OCI-M1 (cell line): Measurements from ENCODE around the gene LRWD1.

Experiments
- DNase-seq: peaks from one replicate; lab custom pipeline; 2025; lab: John Stamatoyannopoulos, UW

The LRWD1 gene

DNA sequence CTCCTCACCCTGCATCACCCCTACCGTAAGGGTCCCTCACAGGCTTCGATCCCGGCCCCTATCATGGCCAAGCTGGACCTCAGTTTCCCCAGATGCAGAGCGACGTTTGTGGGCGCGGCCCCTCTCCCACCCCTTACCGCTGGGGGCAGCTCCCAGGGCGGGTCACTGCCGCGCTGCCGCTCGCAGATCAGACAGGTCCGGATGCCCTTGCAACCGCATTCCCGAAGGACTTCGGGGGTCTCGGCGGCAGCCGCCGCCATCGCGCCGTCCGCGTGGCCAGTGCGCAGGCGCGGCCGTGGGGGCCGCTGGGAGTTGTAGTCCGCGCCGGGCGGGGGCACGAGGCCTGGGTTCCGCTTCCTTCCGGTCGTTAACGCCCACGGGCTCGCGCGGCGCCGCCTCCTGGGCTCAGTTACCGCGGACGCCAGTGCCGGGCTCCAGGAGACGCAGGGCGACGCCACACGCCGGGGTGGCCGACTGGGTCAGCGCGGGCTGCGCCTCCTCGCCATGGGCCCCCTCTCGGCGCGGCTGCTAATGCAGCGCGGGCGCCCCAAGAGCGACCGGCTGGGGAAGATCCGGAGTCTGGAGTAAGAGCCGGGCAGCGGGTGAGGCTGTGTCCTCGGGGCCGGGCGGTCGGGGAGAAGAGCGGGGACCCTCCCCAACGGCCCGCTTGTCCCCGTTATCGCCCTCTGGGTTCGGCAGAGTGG lies at the start of gene LRWD1, which contains the start of gene ALKBH4:
Gene LRWD1, plus strand, starts transcription at position 408 of the 704 bp plus-strand sequence. Its CDS starts 97 bp downstream, at position 505.
Gene ALKBH4, minus strand, starts transcription at position 287 of the 704 bp plus-strand sequence. Its CDS starts 27 bp downstream, at position 260.
- DNase-seq = peak; percentile 92

DNA sequence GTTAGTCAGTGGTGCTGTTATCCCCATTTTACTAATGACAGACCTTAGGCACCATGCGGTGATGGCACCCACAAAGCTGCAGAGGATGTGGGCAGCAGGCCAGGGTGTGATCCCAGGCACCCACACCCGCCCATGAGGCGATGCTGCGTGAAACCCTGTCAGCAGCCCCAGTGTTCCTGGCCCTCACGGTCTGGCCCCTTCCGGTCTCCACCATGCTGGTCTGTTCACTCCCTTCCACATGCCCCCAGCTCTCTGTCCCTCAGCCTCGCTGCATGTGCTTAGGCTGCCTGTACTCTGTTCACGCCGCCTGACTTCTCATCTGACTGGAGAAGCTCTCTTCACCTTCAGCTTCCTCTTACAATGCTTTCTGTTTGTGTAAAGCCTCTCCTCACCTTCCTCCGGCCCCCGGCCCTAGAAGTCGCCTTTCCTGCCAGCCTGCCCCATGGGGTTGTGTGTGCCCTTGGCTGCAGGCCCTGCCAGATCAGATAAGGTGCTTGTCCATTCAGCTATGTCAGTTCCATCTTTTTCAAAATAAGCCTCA lies 49.0 kb upstream of the LRWD1 start:
- no peak for DNase-seq

GRCh38 chr7:102416406-102416805 lies 48.4 kb upstream of the LRWD1 start:
- DNase-seq = no peak

DNA sequence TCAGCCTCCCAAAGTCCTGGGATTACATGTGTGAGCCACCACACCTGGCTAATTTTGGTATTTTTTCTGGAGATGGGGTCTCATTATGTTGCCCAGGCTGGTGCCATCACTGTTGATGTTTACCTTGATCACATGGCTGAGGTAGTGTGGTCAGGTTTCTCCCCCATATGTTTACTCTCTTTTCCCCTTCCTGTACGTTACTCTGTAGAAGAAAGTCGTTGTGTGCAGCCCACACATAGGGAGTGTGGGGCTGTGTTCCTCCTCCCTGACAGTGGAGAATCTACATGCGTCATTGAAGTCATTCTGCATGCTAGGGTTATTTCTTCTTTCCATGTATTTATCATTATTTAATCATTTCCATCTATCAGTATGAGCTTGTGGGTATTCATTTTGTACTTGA lies 47.7 kb upstream of the LRWD1 start:
- DNase-seq = no peak

GRCh38 chr7:102418592-102418991 lies 46.2 kb upstream of the LRWD1 start:
- no peak for DNase-seq

- no peak for DNase-seq
These were observed 43.0 kb upstream of the LRWD1 start for GRCh38 chr7:102421706-102422240.

DNA sequence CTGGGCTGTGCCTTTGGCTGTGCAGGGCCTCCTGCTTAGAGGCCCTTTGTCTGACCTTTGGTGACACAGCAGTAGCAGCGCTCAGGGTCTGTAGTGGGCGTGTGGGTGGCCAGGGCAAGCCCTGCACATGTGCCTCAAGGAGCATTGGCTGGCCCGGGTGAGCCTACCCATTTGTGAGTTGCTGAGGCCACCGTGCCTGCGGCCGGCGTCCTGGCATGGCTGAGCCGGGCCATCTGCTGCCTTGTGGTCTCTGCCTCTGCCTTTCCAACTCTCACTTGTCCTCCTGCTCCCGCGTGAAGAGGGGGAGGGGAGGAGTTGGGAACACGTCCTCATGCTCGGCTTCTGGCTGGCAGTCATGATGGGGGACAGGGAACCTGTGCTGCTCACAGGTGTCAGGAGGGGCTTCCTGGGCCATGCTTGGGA lies 40.6 kb upstream of the LRWD1 start:
- no peak for DNase-seq

- DNase-seq = no peak
These were observed 40.0 kb upstream of the LRWD1 start for GRCh38 chr7:102424787-102425218.

- no peak for DNase-seq
These were observed 39.0 kb upstream of the LRWD1 start for GRCh38 chr7:102425639-102426267.

DNA sequence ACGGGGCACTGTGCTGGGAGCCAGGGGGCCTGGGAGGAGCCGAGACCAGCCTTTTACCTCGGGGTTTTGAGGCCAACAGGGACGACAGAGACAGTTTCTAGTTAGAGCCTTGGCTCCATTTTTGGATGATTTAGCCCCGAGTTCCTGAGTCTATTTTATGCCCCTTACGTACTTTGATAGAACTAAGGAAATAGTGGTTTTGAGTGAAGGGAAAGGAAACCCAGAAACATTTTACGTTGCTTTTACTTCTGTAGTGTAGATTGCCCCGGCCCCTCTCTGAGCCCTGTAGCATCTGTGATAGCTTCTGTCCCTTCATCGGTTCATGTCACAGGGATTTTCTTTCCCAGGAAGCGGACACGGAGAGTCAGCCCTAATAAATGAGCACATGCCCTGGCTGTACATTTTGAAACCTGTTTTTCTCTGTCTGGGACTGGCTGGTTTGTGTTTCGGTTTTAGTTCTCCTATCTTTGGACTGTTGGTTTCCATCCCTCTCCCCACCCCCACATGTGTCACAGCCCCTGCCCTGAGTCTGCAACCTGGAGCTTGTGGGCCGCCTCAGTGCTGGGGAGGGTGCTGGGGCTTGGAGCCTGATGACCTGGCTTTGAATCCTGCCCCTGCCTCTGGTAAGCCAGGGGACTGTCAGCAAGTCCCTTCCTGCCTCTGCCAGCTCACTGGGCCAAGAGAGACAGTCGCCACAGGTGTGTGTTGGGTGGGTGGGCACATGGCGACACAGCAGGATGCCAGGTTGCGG lies 38.3 kb upstream of the LRWD1 start:
- peak; percentile 11 for DNase-seq

GRCh38 chr7:102427019-102427405 lies 37.8 kb upstream of the LRWD1 start:
- DNase-seq = no peak

- DNase-seq = no peak
These were observed 35.5 kb upstream of the LRWD1 start for GRCh38 chr7:102429141-102429899.

GRCh38 chr7:102431617-102432298 lies 33.0 kb upstream of the LRWD1 start:
- no peak for DNase-seq

DNA sequence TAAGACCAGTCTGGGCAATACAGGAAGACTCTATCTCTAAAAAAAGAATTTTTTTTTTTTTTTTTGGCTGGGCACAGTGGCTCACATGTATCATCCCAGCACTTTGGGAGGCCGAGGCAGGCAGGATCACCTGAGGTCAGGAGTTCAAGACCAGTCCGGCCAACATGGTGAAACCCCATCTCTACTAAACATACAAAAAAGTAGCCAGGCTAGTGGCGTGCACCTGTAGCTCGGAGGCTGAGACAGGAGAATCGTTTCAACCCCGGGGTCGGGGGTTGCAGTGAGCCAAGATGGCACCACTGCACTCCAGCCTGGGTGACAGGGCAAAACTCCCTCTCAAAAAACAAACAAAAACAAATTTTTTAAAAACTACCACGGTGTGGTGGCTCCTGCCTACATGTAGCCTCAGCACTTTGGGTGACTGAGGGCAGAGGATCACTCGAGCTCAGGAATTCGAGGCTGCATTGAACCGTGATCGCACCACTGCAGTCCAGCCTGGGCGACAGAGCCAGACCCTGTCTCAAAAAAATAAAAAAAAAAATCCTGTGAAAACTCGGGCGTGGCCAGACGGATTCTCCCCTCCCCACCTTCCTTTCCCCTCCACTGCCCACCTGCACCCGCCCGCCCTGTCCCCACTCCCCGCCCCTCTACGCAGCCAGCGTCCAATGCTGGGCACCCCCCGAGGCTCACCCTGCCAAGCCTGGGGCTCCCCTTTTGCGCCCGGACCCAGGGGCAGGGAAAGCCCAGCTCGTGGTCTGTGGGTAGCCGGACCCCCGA lies 32.2 kb upstream of the LRWD1 start:
- no peak for DNase-seq

- DNase-seq = peak; percentile 70
These were observed 31.4 kb upstream of the LRWD1 start, which contains the start of gene ORAI2 for GRCh38 chr7:102433219-102434038. ORAI2 (plus strand) TSS chr7:102433575; CDS start chr7:102438957, 5,382 bp downstream.

- DNase-seq = no peak
These were observed 30.7 kb upstream of the LRWD1 start for GRCh38 chr7:102434039-102434486.

- DNase-seq = no peak
These were observed 28.7 kb upstream of the LRWD1 start for GRCh38 chr7:102436118-102436517.

DNA sequence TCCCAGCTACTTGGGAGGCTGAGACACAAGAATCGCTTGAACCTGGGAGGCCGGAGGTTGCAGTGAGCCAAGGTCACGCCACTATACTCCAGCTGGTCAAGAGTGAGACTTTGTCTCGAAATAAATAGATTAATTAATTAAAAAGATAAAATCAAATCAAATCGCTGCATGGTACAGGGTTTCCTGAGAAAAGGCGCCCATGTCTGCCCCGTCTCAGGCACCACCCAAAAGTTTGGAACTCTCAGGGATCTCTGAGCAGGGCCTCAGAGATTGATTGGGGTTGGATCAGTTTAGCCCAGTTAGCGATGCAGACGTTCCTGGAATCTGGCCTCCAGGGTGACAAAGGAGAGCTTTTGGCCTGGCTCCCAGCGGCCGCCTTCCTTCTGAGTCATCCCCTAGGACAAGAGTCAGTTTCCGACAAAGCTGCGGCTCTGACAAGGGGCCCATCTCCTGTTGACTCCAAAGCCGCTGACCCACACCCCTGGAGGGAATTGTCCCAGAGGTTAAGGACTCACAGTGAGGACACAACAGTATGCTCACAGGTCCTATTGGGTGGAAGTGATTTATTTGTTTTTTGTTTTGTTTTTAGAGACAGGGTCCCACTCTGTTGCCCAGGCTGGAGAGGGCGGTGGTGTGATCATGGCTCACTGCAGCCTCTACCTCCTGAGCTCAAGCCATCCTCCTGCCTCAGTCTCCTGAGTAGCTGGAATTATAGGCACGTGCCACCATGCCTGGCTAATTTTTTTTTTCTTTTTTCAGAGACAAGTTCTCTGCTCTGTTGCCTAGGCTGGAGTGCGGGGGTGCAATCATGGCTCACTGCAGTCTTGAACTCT lies 24.6 kb upstream of the LRWD1 start:
- DNase-seq = no peak
